ENCODE results near the gene ANKRD31. TPM values are rescaled to one million over a fixed set of nuclear protein-coding genes. Genes with fewer than 3 reads are reported as not detected.
"Not testable (repeated sequence)": the region's sequence is repeated elsewhere in the genome, so short reads cannot be mapped to it uniquely, and the experiment has no call there.

The ANKRD31 gene
- total RNA-seq, 1 experiment from 2014 or later: 0.28 TPM

DNA sequence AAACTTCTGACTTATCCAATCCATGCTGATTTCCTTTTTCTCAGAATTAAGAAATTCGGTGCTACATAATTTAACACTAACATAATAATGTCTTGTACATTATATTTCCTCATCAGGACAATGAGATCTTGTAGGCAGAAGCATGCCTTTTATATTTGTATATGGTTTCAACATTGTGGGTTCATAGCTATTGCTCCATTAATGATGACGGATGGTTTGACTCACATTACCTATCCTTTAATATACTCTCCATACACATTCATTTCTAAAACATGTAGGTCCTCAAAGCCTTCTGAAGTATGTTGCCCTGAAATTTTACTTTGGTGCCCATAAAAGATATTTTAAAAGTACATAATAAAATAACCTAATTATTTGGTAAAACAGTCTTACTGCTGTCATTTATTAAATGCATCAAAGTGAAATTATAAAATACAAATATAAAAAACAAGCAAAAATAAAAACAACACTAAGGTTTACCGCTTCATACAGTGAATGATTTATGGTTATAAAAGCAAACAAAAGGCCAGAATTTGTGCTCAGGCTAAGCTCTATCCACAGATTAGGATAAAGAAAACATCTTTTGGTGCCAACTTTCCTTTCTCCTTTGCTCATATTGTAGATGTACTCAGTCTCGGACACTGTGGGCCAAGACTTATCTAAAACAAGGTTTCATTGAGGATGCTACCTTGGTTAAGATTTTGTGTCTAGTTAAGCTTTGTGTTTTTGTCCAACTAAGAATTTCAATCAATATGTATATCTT is 123.1 kb downstream of the ANKRD31 start:
- H3K9me3 Mint-ChIP-seq (ENCODE audit: unreplicated experiment): no peaks in the 10 kb centered on the region
- no peaks in the 10 kb centered on the region for H3K27me3 Mint-ChIP-seq (ENCODE audit: insufficient read depth, unreplicated experiment)
- TF ChIP-seq, protein P1, sequence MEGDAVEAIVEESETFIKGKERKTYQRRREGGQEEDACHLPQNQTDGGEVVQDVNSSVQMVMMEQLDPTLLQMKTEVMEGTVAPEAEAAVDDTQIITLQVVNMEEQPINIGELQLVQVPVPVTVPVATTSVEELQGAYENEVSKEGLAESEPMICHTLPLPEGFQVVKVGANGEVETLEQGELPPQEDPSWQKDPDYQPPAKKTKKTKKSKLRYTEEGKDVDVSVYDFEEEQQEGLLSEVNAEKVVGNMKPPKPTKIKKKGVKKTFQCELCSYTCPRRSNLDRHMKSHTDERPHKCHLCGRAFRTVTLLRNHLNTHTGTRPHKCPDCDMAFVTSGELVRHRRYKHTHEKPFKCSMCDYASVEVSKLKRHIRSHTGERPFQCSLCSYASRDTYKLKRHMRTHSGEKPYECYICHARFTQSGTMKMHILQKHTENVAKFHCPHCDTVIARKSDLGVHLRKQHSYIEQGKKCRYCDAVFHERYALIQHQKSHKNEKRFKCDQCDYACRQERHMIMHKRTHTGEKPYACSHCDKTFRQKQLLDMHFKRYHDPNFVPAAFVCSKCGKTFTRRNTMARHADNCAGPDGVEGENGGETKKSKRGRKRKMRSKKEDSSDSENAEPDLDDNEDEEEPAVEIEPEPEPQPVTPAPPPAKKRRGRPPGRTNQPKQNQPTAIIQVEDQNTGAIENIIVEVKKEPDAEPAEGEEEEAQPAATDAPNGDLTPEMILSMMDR (IDR thresholded peaks at IDR 0.05; ENCODE audit: unreplicated experiment): no peak
- peak; percentile 74 for DNase-seq (ENCODE audit: unreplicated experiment)
- CTCF ChIA-PET: interaction anchor here (0.7 to 1.1 kb wide), 3 partner anchors 17 to 79 kb away, joined by 3 to 4 read pairs (median 3); partner anchors contain the start of gene GCNT4
- POLR2A ChIA-PET: interaction anchor here (0.6 to 2.3 kb wide), 5 partner anchors 9 to 225 kb away, joined by 3 to 5 read pairs (median 5); partner anchors contain the start of genes GCNT4 and HMGCR
- no peaks in the 10 kb centered on the region for H3K36me3 Mint-ChIP-seq (ENCODE audit: insufficient read depth, unreplicated experiment)
- peak overlapping the region; percentile 89 for H3K27ac Mint-ChIP-seq (ENCODE audit: low read depth, unreplicated experiment)
- no peak overlapping the region for H3K4me3 Mint-ChIP-seq (ENCODE audit: unreplicated experiment)
- intact Hi-C loops (cut with micrococcal nuclease): loop anchor here (5.0 kb wide), 1 partner anchor 61 kb away; the partner anchor contains the start of gene GCNT4
- BruUV-seq (replicated peaks): no TSS peak
- peaks cover 19% of the 10 kb centered on the region for H3K4me1 Mint-ChIP-seq (ENCODE audit: insufficient read depth, unreplicated experiment)

DNA sequence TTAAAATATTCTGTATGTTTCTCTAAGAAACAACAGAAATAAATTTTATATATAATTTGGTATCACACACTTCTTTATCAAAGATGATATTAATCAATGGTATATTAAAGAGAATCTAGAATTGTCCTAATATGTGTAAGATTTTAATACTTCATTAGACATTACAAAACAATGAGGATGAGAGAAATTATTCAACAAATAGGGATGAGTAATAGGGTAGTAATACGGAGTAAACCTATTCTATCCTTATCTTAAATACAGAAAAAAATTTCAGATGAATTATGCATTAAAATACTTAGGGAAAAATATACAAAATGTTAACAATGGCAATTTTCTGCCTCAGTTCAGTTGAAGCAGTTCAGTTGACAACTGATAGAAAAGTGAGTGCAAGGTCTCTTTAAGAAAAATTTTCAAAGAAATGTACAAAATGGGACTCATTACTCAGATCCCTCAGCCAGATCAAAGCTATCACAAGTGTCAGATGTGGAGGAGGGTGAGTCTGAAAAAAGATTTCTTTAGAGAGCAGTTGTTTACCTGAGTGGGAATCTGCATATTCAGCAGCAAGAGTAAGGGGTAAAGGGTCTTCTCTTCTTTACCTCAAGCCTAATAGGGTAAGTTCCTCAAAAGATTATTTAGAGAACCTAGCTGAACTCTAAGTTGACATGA is 127.6 kb downstream of the ANKRD31 start:
- ChIA-PET POLR2A (interaction anchor here (2.0 kb wide), 1 partner anchor 13 kb away, joined by 6 read pairs; no protein-coding TSS in a partner anchor), CTCF (interaction anchor here (0.6 to 0.8 kb wide), 2 partner anchors 184 to 201 kb away, joined by 3 to 6 read pairs; no protein-coding TSS in a partner anchor)
- intact Hi-C loops (cut with micrococcal nuclease): no loop called here
- Mint-ChIP-seq H3K27me3 (ENCODE audit: insufficient read depth, unreplicated experiment) (no peaks in the 10 kb centered on the region), H3K27ac (ENCODE audit: low read depth, unreplicated experiment) (no peak overlapping the region), H3K4me3 (ENCODE audit: unreplicated experiment) (no peak overlapping the region), H3K9me3 (ENCODE audit: unreplicated experiment) (no peaks in the 10 kb centered on the region), H3K4me1 (ENCODE audit: insufficient read depth, unreplicated experiment) (peaks cover 22% of the 10 kb centered on the region), H3K36me3 (ENCODE audit: insufficient read depth, unreplicated experiment) (no peaks in the 10 kb centered on the region)
- no peak for DNase-seq (ENCODE audit: unreplicated experiment)
- BruUV-seq (replicated peaks): no TSS peak
- TF ChIP-seq, protein P1 (IDR thresholded peaks at IDR 0.05; ENCODE audit: unreplicated experiment): no peak

DNA sequence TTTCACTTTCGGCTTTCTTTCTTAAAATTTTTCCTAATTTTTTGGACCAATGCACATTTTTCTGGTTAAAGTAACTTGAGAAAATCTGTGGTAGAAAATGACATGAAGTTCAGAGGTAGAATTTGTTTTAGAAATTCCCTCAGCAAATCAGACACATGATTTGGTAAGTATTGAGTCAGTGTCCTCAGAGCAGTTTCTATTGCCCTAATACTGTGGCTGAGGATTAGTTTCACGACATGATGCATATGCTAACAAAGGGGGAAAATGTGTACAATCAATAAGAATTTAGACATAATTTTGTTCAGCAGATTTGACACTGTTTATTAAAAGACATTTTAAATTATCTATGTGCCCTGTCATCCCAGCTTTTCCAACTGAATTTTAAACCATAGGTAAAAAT is 128.2 kb downstream of the ANKRD31 start:
- CTCF ChIA-PET: no interaction called here
- BruUV-seq (replicated peaks): no TSS peak
- POLR2A ChIA-PET: no interaction called here
- Mint-ChIP-seq H3K36me3 (ENCODE audit: insufficient read depth, unreplicated experiment) (no peaks in the 10 kb centered on the region), H3K27ac (ENCODE audit: low read depth, unreplicated experiment) (no peak overlapping the region), H3K27me3 (ENCODE audit: insufficient read depth, unreplicated experiment) (no peaks in the 10 kb centered on the region), H3K4me3 (ENCODE audit: unreplicated experiment) (no peak overlapping the region), H3K4me1 (ENCODE audit: insufficient read depth, unreplicated experiment) (peaks cover 22% of the 10 kb centered on the region), H3K9me3 (ENCODE audit: unreplicated experiment) (no peaks in the 10 kb centered on the region)
- intact Hi-C loops (cut with micrococcal nuclease): no loop called here
- DNase-seq (ENCODE audit: unreplicated experiment): no peak
- TF ChIP-seq, protein P1 (IDR thresholded peaks at IDR 0.05; ENCODE audit: unreplicated experiment): no peak

DNA sequence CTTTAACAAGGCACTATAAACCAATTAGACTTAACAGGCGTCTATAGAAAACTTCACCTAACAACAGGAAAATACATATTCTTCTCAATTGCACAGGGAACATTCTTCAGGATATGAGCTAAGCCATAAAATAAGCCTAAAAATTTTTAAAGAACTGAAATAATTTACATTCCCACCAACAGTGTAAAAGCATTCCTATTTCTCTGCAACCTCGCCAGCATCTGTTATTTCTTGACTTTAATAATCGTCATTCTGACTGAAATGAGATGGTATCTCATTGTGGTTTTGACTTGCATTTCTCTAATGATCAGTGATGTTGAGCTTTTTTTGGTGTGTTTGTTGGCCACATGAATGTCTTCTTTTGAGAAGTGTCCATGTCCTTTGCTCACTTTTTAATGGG is 140.7 kb downstream of the ANKRD31 start:
- Mint-ChIP-seq H3K27ac (ENCODE audit: low read depth, unreplicated experiment) (peak overlapping the region; percentile 43), H3K4me1 (ENCODE audit: insufficient read depth, unreplicated experiment) (peaks cover 21% of the 10 kb centered on the region)
- H3K9me3 Mint-ChIP-seq (ENCODE audit: unreplicated experiment); H3K4me3 Mint-ChIP-seq (ENCODE audit: unreplicated experiment); DNase-seq (ENCODE audit: unreplicated experiment); H3K27me3 Mint-ChIP-seq (ENCODE audit: insufficient read depth, unreplicated experiment); intact Hi-C loops (cut with micrococcal nuclease); H3K36me3 Mint-ChIP-seq (ENCODE audit: insufficient read depth, unreplicated experiment): not testable (repeated sequence)
- POLR2A ChIA-PET: interaction anchor here (0.5 to 1.6 kb wide), 8 partner anchors 9 to 57 kb away, joined by 3 to 7 read pairs (median 4); partner anchors contain the start of gene GCNT4
- BruUV-seq (replicated peaks): TSS peak; percentile 63
- CTCF ChIA-PET: interaction anchor here (0.7 to 1.0 kb wide), 2 partner anchors 37 to 46 kb away, joined by 3 to 4 read pairs; no protein-coding TSS in a partner anchor
